K562 (cell line): ENCODE results near the gene STPG2. TPM values are rescaled to one million over a fixed set of nuclear protein-coding genes. Genes with fewer than 3 reads are reported as not detected.

Experiments
- CBX1 ChIP-seq: sonication (generic); IDR thresholded peaks from 2 replicates; pipeline ENCODE4 v1.6.1; 2016; ENCODE audit warnings: antibody characterized with exemption, low read depth, mild to moderate bottlenecking
- EP400 ChIP-seq: fragments of 450-650 bp; IDR thresholded peaks from 2 replicates; pipeline ENCODE4 v1.6.1; 2017; ENCODE audit warnings: antibody characterized with exemption, mild to moderate bottlenecking, moderate library complexity
- HOXB6 ChIP-seq: fragments of 250-450 bp; sonication (Bioruptor Pico); IDR thresholded peaks from 2 replicates; pipeline ENCODE4 v1.5.1; 2022; ENCODE audit warnings: mild to moderate bottlenecking, borderline replicate concordance
- MCM7 ChIP-seq, 2 experiments: fragments of 450-650 bp; IDR thresholded peaks; 2 replicates each; pipeline ENCODE4 v1.6.1; 2016 to 2018
- SIX5 ChIP-seq, 2 experiments: IDR thresholded peaks; 2 replicates each; pipeline ENCODE4 v1.6.1; 2011; ENCODE audit warnings: low read length in 2 of 2, borderline replicate concordance in 1 of 2, low read depth in 1 of 2, mild to moderate bottlenecking in 1 of 2, moderate library complexity in 1 of 2; ENCODE audit not compliant: insufficient read depth in 1 of 2
- TARDBP ChIP-seq: fragments of 450-650 bp; IDR thresholded peaks from 2 replicates; pipeline ENCODE4 v1.6.1; 2016
- TEAD1 ChIP-seq, 2 experiments: fragments of 450-650 bp in 1 of 2; sonication (generic) in 1 of 2; formaldehyde crosslinking; IDR thresholded peaks; 2 replicates each; pipeline versions ENCODE4 v1.4.0 to v1.8.0; 2020 to 2022; ENCODE audit warnings: mild to moderate bottlenecking in 2 of 2, missing genetic modification reagents in 1 of 2
- ZNF232 ChIP-seq: sonication (generic); formaldehyde crosslinking; IDR thresholded peaks from 2 replicates; pipeline ENCODE4 v1.8.0; 2022; ENCODE audit warnings: mild to moderate bottlenecking, missing genetic modification reagents
- ZNF408 ChIP-seq: fragments of 250-450 bp; sonication (Bioruptor Pico); IDR thresholded peaks from 2 replicates; pipeline ENCODE4 v1.4.0; 2020; ENCODE audit warnings: low read depth, mild to moderate bottlenecking, moderate library complexity
- ZNF707 ChIP-seq: fragments of 250-450 bp; sonication (Bioruptor Pico); conservative IDR thresholded peaks from 2 replicates; pipeline ENCODE4 v1.8.0; 2022; ENCODE audit warnings: inconsistent platforms, mild to moderate bottlenecking, moderate library complexity
- polyA plus RNA-seq, 8 experiments: library from polyadenylated mRNA; depleted of rRNA in 4 of 8; stranded (reverse) in 5 of 8; unstranded in 3 of 8; fragments of >200 nt; fragmentation: Nextera tagmentation in 2 of 8; fragmentation: Illumina TruSeq in 1 of 8; extraction: Ambion mirVana in 2 of 8; extraction: Trizol in 1 of 8; gene quantifications; 2 replicates each; pipeline versions ENCODE4 v1.2.1 to v1.2.3, GENCODE V29; 2011 to 2014; ENCODE audit warnings: inconsistent platforms in 1 of 8, missing spikeins in 1 of 8
- total RNA-seq, 7 experiments: library from RNA; depleted of rRNA in 6 of 7; stranded (reverse); fragments of >200 nt in 6 of 7; fragmentation: Illumina TruSeq in 2 of 7; extraction: Trizol in 2 of 7; gene quantifications; 2 replicates each; pipeline versions ENCODE4 v1.2.1 to v1.2.3, GENCODE V29; 2011 to 2021; ENCODE audit warnings: low replicate concordance in 1 of 7
- TF ChIP-seq, protein P1 (sequence below), 2 experiments: fragments of 450-650 bp; IDR thresholded peaks; 2 replicates each; pipeline ENCODE4 v1.6.1; 2016; ENCODE audit warnings: mild to moderate bottlenecking in 2 of 2, borderline replicate concordance in 1 of 2, low read depth in 1 of 2, moderate library complexity in 1 of 2

The STPG2 gene
- total and polyA plus RNA-seq, 9 of the 15 experiments (the other 6 are each of a cell fraction or from before 2014, with no cell fraction given) = not detected

DNA sequence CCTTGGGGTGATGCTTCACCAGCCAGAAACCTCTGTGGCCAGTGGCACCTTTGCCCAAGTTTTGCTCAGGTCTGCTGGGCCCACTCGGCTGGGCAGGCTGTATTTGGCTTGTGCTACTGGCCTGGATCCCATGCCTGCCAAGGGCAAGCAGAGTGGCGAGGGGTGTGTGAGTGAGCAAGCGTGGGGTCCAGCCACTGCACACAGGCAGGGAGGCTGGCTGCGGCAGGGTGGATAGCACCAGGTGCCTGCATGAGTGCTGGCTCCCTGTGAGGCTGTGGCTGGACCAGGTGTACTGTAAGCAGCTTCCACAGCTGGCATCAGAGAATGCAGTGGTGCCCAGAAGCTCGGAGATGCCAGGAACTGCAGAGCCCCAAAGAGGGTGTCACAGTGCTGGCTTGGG is 478.5 kb downstream of the STPG2 start (continued):
- TF ChIP-seq MCM7 (IDR thresholded peaks at IDR 0.05) (no peak), EP400 (no peak), ZNF408 (CRISPR knock-in tag) (no peak), SIX5 (IDR thresholded peaks at IDR 0.05; ENCODE audit: borderline replicate concordance in 1 of 2, insufficient read depth in 1 of 2, low read depth in 1 of 2, low read length in 2 of 2) (no peak), CBX1 (no peak), ZNF232 (CRISPR knock-in tag) (no peak), HOXB6 (no peak), TARDBP (no peak), ZNF707 (CRISPR knock-in tag) (no peak), TEAD1 (CRISPR knock-in tag; IDR thresholded peaks at IDR 0.05) (no peak)
- TF ChIP-seq, protein P1, sequence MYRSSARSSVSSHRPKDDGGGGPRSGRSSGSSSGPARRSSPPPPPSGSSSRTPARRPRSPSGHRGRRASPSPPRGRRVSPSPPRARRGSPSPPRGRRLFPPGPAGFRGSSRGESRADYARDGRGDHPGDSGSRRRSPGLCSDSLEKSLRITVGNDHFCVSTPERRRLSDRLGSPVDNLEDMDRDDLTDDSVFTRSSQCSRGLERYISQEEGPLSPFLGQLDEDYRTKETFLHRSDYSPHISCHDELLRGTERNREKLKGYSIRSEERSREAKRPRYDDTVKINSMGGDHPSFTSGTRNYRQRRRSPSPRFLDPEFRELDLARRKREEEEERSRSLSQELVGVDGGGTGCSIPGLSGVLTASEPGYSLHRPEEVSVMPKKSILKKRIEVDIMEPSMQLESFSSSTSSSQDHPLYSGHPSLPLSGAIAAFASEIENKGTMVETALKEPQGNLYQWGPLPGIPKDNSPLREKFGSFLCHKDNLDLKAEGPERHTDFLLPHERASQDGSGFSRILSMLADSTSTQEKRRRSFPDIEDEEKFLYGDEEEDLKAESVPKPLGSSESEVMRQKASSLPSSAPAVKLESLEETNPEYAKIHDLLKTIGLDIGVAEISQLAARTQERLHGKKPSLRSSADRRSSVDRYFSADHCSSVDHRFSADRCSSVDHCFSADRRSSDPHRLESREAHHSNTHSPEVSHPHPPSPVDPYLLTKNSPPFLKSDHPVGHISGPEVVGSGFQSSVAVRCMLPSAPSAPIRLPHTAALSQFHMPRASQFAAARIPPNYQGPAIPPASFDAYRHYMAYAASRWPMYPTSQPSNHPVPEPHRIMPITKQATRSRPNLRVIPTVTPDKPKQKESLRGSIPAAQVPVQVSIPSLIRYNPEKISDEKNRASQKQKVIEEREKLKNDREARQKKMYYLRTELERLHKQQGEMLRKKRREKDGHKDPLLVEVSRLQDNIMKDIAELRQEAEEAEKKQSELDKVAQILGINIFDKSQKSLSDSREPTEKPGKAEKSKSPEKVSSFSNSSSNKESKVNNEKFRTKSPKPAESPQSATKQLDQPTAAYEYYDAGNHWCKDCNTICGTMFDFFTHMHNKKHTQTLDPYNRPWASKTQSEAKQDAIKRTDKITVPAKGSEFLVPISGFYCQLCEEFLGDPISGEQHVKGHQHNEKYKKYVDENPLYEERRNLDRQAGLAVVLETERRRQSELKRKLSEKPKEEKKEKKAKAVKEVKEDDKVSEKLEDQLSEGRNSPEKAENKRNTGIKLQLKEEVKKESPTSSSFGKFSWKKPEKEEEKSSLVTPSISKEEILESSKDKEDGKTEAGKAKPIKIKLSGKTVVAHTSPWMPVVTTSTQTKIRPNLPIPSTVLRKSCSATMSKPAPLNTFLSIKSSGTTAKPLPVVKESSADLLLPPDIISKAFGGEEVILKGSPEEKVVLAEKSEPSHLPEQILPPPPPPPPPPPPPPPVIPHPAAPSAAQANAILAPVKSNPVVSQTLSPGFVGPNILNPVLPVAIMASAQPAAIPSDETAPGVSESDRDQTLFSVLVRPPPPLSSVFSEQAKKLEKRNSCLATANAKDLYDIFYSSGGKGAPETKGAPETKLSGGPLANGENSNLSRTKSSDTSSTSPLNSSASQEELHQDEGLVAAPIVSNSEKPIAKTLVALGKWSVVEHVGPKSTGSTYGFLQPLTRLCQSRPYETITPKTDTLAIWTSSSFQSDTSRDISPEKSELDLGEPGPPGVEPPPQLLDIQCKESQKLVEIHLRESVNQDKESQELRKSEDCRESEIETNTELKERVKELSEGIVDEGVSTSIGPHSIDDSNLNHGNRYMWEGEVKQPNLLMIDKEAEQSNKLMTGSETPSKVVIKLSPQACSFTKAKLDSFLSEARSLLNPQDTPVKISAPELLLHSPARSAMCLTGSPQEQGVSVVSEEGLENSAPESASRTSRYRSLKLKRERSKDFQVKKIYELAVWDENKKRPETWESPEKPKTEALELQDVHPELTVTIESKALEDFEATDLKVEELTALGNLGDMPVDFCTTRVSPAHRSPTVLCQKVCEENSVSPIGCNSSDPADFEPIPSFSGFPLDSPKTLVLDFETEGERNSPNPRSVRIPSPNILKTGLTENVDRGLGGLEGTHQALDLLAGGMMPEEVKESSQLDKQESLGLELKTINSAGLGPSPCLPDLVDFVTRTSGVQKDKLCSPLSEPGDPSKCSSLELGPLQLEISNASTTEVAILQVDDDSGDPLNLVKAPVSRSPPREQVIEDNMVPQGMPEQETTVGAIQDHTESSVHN (IDR thresholded peaks at IDR 0.05; ENCODE audit: borderline replicate concordance in 1 of 2, low read depth in 1 of 2) = no peak
- TF ChIP-seq, all 486 proteins: peak for 0
